Stimulated activated CD8-positive, alpha-beta memory T cell treated with anti-CD3 and anti-CD28 coated beads, Interleukin-4, amount 100 ng/mL, for 4 hours (primary cell): ENCODE results near the gene EHD2.
A peak's percentile ranks its signal among the peaks of the same experiment; 100 is the strongest.
"Not testable (repeated sequence)": the region's sequence is repeated elsewhere in the genome, so short reads cannot be mapped to it uniquely, and the experiment has no call there.

Source experiments
- DNase-seq, 2 donors: peaks; one replicate each; pipeline ENCODE4 v3.0.0-alpha.2; 2020; ENCODE audit warnings: low read depth in 2 of 2, low spot score in 1 of 2

The EHD2 gene

DNA sequence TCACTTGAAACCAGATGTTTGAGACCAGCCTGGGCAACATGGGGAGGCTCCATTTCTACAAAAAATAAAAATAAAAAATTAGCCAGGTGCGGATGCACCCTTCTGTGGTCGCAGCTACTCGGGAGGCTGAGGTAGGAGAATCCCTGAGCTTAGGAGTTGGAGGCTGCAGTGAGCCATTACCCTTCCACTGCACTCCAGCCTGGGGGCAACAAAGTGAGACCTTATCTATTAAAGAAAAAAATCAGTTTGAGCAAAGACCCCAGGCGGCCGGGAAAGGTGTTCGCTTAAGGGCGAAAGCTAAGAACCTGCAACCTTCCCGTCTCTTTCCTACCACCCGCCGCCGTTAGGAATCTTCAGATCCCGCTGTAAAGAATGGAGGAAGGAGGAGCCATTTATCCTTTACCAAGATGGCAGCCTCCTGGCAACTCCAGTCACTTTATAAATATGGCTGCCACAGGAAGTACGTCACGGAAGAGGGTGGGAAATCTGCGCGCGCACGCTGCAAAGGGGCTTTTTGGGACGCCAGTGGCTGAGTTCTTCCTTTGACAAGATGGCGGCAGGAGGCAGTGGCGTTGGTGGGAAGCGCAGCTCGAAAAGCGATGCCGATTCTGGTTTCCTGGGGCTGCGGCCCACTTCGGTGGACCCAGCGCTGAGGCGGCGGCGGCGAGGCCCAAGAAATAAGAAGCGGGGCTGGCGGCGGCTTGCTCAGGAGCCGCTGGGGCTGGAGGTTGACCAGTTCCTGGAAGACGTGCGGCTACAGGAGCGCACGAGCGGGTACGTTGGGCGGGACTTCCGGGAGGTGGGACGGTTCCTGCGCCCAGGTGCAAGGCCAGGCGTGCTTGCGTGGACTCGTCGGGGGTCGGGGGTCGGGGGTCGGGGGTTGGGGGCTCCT lies 32.0 kb downstream of the EHD2 start, which contains the start of gene NOP53:
NOP53 (plus strand) TSS at position 537 of the 892 bp plus-strand sequence; CDS start at position 551, 14 bp downstream.
- DNase-seq: peak; percentile 93 to 96

DNA sequence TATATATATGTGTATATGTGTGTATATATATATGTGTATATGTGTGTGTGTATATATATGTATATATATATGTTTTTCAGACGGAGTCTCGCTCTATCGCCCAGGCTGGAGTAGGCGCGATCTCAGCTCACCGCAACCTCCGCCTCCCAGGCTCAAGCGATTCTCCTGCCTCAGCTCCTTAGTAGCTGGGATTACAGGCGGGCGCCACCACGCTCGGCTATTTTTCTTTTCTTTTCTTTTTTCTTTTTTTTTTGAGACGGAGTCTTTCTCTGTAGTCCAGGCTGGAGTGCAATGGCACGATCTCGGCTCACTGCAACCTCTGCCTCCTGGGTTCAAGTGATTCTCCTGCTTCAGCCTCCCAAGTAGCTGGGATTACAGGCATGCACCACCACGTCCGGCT lies 32.9 kb downstream of the EHD2 start:
- not testable (repeated sequence) for DNase-seq

DNA sequence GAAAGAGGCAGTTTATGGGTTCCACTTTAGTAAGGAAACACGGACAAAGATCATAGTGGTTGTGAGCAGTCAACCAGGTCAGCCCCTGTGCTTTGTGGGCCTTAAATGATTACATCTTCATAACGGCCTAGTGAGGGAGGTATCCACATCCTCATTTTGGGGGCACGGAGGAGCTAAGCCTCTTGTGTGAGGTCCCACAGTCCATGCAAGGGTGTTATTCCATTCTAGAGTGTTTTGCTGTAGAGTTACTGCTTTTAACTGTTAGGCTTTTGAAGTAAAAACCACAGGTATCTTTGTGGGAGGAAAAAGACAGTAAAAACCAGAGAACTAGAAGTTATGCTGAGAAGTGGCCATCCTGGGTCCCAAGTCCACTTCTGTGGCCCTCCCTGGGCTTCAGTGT lies 36.1 kb downstream of the EHD2 start:
- DNase-seq: no peak

DNA sequence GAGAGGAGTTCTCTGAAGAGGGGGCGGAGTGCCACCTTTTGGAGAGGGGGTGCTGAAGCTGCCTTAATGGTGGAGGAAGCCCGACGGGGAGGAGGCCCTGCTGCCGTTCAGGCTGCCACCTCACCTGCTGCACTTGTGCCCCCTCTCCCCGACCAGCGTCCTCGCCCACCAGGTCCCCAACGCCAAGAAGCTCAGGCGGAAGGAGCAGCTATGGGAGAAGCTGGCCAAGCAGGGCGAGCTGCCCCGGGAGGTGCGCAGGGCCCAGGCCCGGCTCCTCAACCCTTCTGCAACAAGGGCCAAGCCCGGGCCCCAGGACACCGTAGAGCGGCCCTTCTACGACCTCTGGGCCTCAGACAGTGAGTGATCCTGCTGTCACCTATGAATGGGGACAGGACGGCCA lies 37.5 kb downstream of the EHD2 start:
- DNase-seq: no peak

DNA sequence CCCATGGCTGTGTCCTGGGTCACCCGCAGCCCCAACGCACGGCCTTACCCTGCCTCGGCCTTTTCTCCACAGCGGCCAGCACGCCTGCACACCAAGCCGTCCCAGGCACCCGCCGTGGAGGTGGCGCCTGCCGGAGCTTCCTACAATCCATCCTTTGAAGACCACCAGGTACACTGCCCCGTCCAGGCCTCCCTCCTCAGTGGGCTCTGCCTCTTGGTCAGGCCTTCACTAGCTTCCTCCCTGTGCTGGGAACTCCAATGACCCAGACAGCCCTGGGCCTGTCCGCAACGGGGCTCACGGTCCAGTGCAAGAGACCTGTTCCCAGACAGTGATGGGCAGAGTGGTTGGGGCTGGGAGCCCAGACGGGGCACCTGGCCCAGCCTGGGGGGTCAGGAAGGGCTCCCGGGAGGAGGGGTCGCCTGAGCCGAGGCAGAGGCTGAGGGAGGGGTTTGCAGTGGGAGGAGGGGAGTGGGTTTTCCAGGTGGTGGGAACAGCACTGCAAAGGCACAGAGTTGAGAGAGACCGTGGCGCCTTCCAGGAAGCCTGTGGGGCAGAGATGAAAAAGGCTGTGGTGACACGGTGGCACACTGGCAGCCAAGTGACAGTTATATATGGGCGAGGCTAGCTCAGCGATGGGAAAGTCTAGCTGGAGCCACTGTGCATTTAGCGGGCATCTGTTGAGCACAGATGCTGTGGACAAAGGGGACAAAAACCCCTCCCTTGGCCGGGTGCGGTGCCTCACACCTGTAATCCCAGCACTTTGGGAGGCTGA lies 39.4 kb downstream of the EHD2 start:
- no peak for DNase-seq

DNA sequence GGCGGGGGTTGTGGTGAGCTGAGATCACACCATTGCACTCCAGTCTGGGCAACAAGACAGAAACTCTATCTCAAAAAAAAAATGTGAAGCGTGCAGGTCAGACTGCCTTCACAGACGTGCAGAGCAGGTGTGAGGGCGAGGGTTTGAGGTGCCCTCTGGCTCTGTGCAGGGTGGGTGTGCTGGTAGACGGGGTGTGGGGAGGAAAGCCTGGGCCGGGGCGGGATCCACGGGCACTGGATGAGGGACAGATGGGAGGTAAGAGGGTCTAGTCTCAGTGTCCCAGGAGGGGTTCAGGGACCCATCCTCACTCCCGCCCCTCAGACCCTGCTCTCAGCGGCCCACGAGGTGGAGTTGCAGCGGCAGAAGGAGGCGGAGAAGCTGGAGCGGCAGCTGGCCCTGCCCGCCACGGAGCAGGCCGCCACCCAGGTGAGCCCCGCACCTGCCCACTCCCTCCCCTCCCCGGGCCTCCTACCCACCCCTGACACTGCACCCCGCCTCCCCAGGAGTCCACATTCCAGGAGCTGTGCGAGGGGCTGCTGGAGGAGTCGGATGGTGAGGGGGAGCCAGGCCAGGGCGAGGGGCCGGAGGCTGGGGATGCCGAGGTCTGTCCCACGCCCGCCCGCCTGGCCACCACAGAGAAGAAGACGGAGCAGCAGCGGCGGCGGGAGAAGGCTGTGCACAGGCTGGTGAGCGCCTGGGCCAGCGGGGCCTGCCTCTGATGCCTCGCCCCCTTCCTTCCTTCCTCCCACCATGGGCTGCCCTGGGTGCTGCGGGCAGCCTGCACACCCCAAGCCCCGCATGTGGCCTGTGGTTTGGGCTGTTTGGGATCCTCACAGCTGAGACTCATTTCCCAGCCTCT lies 41.2 kb downstream of the EHD2 start:
- DNase-seq: no peak

DNA sequence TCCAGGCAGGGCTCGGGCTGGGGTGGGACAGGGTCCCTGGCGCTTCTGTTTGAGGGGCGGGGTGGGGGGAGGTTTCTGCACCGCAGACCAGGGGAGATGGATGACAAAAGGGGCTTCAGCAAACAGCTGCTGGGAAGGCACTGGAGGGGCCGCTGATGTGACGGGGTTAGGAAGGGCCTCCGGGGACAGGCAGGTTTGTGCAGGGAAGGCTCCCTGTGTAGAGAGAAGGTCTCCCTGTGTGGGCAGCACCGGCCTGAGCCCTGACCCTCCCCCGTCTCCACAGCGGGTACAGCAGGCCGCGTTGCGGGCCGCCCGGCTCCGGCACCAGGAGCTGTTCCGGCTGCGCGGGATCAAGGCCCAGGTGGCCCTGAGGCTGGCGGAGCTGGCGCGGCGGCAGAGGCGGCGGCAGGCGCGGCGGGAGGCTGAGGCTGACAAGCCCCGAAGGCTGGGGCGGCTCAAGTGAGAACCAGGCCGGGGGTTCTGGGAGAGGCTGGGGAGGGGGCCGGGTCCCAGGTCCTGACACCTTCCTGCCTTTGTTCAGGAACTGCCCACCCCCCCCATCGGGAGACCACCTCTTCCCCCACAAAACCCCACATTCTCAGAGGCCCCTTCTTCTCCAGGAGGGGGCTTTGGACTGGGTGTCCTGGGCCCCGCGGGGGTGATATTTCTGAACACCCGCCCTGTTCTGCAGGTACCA lies 42.0 kb downstream of the EHD2 start:
- no peak for DNase-seq

DNA sequence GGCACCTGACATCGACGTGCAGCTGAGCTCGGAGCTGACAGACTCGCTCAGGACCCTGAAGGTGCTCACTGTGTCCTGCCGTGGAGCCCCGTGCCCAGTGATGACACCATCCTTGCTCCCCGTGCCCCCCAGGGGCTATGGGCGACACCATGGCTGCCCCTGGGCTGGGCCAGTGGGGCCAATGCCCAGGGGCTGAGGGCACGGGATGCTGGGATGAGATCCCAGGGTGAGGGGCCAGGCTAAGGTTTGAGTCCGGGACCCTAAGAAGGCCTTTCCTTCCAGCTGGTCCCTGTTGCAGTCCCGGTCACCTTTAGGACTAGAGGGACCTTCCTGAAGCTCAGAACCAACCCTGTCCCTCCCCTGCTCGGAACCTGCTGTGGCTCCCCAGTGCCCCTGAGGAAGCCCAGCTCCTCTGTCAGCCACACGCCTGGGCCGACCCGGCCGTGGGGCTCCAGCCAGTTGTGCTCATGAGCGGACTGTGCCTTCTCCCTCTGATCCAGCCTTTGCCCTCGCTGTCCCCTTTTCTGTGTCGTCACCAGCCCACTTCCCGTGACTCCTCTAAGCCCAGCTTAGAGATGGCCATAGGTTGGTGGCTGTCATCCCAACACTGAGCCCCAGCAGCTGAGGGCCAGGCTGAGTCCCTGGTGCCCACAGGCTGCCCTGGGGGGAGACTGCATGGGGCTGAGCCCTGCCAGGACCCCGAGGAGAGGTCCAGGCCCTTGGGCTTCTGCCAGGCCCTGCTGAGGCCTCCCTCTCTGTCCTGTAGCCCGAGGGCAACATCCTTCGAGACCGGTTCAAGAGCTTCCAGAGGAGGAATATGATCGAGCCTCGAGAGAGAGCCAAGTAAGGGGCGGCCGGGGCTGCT lies 42.8 kb downstream of the EHD2 start:
- no peak for DNase-seq

DNA sequence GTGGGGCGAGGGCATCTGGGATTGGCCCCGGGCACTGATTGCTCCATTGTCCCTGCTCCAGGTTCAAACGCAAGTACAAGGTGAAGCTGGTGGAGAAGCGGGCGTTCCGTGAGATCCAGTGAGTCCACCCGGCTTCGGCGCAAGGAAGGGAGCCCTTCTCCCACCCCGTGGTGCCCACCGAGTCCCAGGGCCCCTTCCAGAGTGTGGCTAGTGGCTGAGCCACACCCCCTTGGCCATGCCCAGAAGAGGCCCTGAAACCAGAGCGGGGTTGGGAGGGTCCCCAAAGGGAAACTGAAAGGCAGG lies 43.4 kb downstream of the EHD2 start:
- DNase-seq: no peak

DNA sequence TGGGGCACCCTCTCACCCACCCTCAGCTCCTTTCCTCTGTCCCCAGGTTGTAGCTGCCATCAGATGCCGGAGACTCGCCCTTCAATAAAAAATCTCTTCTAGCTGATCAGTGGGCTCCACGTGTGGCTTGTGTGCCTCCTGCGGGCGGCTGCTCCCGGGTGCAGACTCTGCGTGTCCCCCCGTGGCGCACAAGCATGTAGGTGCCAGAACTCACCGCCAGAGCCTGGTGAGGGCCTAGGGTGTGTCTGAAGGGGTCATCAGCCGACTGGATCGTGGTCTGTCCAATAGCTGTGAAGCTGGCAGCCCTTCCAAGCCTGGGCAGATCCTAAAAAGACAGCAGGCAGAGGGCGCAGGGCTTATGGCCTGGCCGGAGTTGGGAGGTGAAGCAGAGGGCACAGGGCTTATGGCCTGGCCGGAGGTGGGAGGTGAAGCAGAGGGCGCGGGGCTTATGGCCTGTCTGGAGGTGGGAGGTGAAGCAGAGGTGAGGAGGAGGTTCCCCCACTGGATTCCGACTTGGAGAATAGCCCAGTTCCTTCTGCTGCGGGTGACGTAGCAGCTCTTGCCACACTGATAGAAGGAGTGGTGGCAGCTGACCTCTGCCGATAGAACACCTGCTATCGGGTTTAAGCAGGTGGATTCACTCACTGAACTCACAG lies 43.9 kb downstream of the EHD2 start:
- DNase-seq: no peak

DNA sequence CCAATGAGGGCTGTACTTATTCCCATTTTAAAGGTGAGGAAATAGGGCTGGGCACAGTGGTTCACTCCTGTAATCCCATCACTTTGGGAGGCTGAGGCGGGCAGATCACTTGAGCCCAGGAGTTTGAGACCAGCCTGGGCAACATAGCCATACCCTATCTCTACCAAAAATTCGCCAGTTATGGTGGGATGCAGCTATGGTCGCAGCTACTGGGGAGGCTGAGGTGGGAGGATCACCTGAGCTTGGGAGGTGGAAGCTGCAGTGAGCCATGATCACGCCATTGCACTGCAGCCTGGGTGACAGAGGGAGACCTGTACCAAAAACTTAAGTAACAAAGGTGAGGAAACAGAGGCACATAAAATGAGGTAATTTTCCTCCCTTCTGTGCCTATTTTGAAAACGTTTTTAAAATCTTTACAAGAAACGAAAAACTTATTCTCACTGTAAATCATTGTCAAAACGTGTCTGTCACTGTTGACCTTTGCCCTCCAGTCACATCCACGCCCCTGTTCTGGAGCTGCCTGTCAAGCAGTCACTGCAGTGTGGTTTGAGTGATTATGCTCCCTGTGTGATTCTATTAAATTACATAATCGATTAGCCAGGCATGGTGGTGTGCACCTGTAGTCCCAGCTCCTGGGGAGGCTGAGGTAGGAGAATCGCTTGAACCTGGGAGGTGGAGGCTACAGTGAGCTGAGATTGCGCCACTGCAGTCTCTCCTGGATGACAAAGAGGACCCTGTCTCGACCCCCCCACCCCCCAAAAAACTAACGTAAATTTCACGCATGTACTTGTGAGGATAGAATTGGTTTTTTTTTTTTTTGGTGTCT lies 44.6 kb downstream of the EHD2 start:
- DNase-seq: no peak

DNA sequence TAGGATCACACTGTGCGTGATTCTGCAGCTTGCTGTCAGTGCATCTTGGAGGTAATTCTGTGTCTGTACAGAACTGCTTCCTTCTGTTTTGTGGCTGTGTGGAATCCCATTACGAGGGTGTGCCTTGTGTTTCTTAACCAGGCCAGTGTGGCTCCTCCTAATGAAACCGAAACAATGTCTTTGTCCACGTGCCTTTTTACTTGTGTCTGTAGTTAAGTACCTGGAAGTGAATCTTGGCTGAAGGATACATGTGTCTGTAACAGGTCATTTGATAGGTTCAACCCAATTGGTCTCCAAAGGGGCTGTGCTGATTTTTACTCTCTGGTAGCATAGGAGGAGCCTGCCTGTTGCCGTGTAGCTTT lies 45.2 kb downstream of the EHD2 start:
- no peak for DNase-seq

DNA sequence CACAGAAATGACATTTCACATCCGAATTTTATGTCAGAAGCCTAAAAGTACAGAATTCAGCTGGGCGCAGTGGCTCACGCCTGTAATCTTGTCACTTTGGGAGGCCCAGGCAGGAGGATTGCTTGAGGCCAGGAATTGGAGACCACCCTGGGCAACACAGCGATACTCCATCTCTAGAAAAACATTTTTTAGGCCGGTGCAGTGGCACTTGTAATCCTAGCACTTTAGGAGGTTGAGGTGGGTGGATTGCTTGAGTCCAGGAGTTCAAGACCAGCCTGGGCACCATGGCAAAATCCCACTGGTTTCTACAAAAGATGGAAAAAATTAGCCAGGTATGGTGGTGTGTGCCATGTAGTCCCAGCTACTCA lies 47.4 kb downstream of the EHD2 start:
- no peak for DNase-seq

DNA sequence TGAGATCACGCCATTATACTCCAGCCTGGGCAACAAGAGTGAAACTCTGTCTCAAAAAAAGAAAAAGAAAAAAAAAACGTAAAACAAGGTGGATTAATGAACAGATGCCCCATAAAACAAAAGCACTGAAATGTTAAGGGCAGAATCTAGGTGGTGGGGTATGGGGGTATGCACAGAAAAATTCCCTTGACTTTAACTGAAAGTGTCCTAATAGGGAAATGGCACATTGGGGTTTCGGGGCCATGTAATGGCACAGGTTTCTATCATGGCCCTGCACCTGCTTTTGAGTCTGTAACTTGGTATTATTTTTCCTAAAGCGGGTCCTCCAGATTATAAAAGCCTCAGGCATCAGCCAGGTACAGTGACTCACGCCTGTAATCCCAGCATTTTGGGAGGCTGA lies 48.3 kb downstream of the EHD2 start:
- DNase-seq: no peak

DNA sequence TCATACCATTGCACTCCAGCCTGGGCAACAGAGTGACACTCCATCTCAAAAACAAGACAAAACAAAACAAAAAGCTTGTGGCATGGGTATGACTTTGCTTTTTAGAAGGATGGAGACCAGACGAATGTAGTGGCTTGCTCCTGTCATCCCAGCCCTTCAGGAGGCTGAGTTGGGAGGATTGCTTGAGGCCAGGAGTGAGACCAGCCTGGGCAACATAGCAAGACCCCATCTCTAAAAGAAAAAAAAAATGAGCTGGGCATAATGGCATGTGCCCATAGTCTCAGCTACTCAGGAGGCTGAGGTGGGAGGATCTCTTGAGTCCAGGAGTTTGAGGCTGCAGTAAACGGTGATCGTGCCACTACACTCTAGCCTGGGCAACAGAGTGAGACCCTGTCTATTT lies 48.9 kb downstream of the EHD2 start:
- no peak for DNase-seq

DNA sequence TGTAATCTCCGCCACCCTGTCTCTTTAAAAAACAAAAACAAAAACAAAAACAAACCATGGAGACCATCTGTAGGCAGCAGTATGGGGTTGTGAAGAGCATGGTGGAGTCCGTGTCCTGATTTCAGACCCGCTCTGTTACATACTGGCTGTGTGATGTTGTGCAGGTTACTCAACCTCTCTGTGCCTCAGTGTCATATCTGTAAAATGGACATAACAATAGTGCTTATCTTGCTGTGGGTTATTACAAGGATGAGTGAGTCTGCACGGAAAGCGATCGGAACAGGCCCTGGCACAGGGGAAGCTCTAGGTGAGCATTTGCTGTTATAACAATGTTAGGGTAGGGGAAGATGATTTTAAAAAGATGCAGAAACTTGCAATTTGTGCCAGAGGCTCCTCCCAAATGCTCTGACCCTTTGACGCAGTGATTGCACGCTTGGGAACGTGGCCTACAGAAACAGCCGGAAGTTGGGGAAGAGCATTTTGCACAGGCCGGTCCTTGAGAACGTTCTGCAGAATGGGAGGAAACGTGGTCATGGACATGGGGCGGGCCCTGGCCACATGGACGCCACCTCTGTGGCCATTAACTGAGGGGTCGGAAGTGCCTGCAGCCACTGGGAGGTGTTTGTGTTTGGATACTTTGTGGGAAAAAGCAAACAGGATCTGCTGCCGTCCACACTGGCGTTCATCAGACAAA lies 49.5 kb downstream of the EHD2 start:
- DNase-seq: no peak

DNA sequence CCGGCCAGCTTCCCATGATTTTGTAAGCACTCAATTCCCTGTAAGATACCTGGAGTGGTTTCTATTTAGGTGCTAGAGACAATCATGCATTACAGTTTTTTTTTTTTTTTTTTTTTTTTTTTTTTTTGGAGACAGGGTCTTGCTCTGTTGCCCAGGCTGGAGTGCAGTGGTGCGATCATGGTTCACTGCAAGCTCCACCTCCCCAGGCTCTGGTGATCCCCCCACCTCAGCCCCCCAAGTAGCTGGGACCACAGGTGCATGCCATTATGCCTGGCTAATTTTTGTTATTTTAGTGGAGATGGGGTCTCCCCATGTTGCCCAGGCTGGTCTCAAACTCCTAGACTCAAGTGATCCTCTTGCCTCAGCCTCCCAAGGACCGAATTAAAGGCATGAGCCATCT lies 51.5 kb downstream of the EHD2 start:
- DNase-seq: not testable (repeated sequence)
